Measurements from ENCODE around the gene PTPRH.

PTPRH gene

DNA sequence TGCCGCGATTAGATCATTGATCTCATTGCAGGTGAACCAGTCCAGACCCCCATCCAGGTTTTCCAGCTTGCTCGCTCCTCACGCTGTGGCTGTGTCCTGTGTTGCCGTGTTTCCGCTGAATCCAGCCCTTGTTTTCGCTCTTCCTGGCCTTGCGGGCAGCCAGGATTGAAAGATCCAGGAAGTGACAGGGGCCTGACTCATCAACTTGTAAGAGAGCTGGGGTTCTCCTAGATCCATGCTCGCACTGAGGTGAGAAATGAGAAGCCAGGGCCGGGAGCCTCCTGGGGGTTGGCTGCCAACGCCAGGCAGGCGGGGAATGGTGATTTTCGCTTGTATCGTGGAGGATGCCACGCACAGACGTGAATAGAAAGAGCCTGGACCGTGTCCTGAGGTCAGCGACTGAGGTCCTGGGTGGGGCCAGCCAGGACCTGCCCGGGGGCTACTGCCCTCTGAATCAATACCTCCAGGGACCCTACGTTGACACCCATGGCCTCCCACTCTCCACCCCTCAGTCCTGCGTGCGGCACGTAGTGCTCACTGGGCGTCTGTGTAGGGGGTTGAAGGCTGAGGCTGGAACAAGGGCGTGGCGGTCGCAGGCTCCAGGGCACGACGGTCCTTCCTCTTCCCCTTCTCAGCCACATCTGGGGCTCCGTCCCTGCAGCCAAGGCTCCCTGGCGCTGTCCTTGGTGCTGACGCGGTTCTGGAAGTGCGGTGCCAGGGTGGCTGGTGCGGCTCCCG is 7.3 kb upstream of the PTPRH start:
- H3K9ac ChIP-seq (ENCODE audit: low read length): peak overlapping the region; percentile 60
- H3K79me1 ChIP-seq (ENCODE audit: low read length): no peaks in the 10 kb centered on the region
- no peak overlapping the region for H4K8ac ChIP-seq (ENCODE audit: low read depth, low read length)
- H3K56ac ChIP-seq (ENCODE audit: low read length): peak overlapping the region; percentile 73
- peak overlapping the region; percentile 19 for H3K4me2 ChIP-seq (ENCODE audit: low read length)
- H3K27ac ChIP-seq (ENCODE audit: low read depth, low read length): no peak overlapping the region
- H2AK5ac ChIP-seq (ENCODE audit: low read length): no peak overlapping the region
- WGBS (ENCODE audit: extremely low coverage, insufficient coverage, low lambda C conversion rate): no CpG with 5 or more reads among the region's 36 CpGs
- H3K18ac ChIP-seq (ENCODE audit: low read length): no peak overlapping the region
- no peaks in the 10 kb centered on the region for H3K36me3 ChIP-seq (ENCODE audit: control insufficient read depth, insufficient read depth, low read length)
- peak overlapping the region; percentile 20 for H3K4me3 ChIP-seq (ENCODE audit: low read length)
- no peaks in the 10 kb centered on the region for H3K27me3 ChIP-seq (ENCODE audit: insufficient read depth, low read length, poor library complexity)
- H3K23ac ChIP-seq (ENCODE audit: low read length): no peak overlapping the region
- H3K79me2 ChIP-seq (ENCODE audit: control insufficient read depth, insufficient read depth, low read length): no peaks in the 10 kb centered on the region
- no peak overlapping the region for H4K5ac ChIP-seq (ENCODE audit: low read length)
- H3K4ac ChIP-seq (ENCODE audit: low read depth, low read length): no peak overlapping the region
- no peak overlapping the region for H2BK5ac ChIP-seq (ENCODE audit: low read length)
- no peak overlapping the region for H2BK120ac ChIP-seq (ENCODE audit: low read depth, low read length)
- H3K4me1 ChIP-seq (ENCODE audit: control insufficient read depth, low read depth, low read length): no peaks in the 10 kb centered on the region
- peak; percentile 99 for DNase-seq
- H2BK15ac ChIP-seq (replicated peaks; ENCODE audit: low read depth): no peak overlapping the region

DNA sequence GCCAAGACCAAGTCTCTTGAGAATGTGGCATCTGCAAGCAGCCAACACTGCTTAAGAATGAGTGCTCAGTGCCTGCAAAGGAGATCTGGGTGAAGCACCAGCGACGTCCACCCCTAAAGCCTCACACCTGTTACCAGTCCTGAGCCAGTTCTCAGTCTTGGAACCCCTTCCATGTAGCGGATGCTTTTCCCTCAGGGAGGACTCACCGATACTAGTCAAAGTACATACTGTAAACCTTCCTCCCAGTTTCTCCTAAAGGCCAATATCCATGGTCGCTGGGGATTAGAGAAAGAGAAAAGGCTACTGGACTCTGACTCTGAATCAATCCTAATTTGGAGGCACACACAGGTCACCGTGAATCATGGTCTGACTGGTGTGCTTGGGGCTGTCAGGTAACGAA is 4.2 kb upstream of the PTPRH start:
- no peaks in the 10 kb centered on the region for H3K27me3 ChIP-seq (ENCODE audit: insufficient read depth, low read length, poor library complexity)
- H2BK120ac ChIP-seq (ENCODE audit: low read depth, low read length): no peak overlapping the region
- no peak overlapping the region for H3K4me2 ChIP-seq (ENCODE audit: low read length)
- H3K4ac ChIP-seq (ENCODE audit: low read depth, low read length): no peak overlapping the region
- no peak overlapping the region for H3K9ac ChIP-seq (ENCODE audit: low read length)
- no peak overlapping the region for H4K5ac ChIP-seq (ENCODE audit: low read length)
- no peak overlapping the region for H3K27ac ChIP-seq (ENCODE audit: low read depth, low read length)
- no peak for DNase-seq
- H2BK15ac ChIP-seq (replicated peaks; ENCODE audit: low read depth): no peak overlapping the region
- no CpG with 5 or more reads among the region's 7 CpGs for WGBS (ENCODE audit: extremely low coverage, insufficient coverage, low lambda C conversion rate)
- H3K23ac ChIP-seq (ENCODE audit: low read length): no peak overlapping the region
- H3K4me1 ChIP-seq (ENCODE audit: control insufficient read depth, low read depth, low read length): no peaks in the 10 kb centered on the region
- no peak overlapping the region for H3K56ac ChIP-seq (ENCODE audit: low read length)
- no peak overlapping the region for H3K4me3 ChIP-seq (ENCODE audit: low read length)
- no peak overlapping the region for H4K8ac ChIP-seq (ENCODE audit: low read depth, low read length)
- no peaks in the 10 kb centered on the region for H3K36me3 ChIP-seq (ENCODE audit: control insufficient read depth, insufficient read depth, low read length)
- H2BK5ac ChIP-seq (ENCODE audit: low read length): no peak overlapping the region
- H3K79me2 ChIP-seq (ENCODE audit: control insufficient read depth, insufficient read depth, low read length): no peaks in the 10 kb centered on the region
- H3K79me1 ChIP-seq (ENCODE audit: low read length): no peaks in the 10 kb centered on the region
- no peak overlapping the region for H3K18ac ChIP-seq (ENCODE audit: low read length)
- no peak overlapping the region for H2AK5ac ChIP-seq (ENCODE audit: low read length)

DNA sequence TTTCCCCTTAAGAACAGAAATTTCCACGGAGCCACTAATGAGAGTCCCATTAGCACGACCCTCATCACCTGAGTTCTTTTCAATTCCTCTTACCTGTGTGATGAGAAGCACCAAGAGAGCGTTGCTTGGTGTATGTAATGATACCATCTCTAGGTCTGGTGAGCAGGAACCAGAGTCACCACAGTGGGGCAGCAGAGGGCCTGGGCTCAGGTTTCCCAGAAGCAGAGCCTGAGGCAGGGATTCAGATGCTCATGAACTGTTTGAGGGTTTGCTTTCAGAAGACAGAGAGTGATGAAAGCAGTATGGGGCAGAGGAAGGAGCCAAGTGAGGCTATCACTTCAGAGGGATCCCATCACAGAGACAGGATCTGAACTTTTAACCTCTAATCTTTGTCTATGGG is 3.1 kb upstream of the PTPRH start:
- H3K18ac ChIP-seq (ENCODE audit: low read length): no peak overlapping the region
- H3K79me1 ChIP-seq (ENCODE audit: low read length): no peaks in the 10 kb centered on the region
- H2BK5ac ChIP-seq (ENCODE audit: low read length): no peak overlapping the region
- no peaks in the 10 kb centered on the region for H3K4me1 ChIP-seq (ENCODE audit: control insufficient read depth, low read depth, low read length)
- no peak overlapping the region for H3K9ac ChIP-seq (ENCODE audit: low read length)
- H3K4me2 ChIP-seq (ENCODE audit: low read length): no peak overlapping the region
- no peak overlapping the region for H3K27ac ChIP-seq (ENCODE audit: low read depth, low read length)
- no peak overlapping the region for H4K5ac ChIP-seq (ENCODE audit: low read length)
- no peaks in the 10 kb centered on the region for H3K27me3 ChIP-seq (ENCODE audit: insufficient read depth, low read length, poor library complexity)
- no peaks in the 10 kb centered on the region for H3K36me3 ChIP-seq (ENCODE audit: control insufficient read depth, insufficient read depth, low read length)
- no CpG with 5 or more reads among the region's 3 CpGs for WGBS (ENCODE audit: extremely low coverage, insufficient coverage, low lambda C conversion rate)
- peak; percentile 19 for DNase-seq
- H2AK5ac ChIP-seq (ENCODE audit: low read length): no peak overlapping the region
- no peaks in the 10 kb centered on the region for H3K79me2 ChIP-seq (ENCODE audit: control insufficient read depth, insufficient read depth, low read length)
- no peak overlapping the region for H2BK120ac ChIP-seq (ENCODE audit: low read depth, low read length)
- H4K8ac ChIP-seq (ENCODE audit: low read depth, low read length): no peak overlapping the region
- no peak overlapping the region for H3K56ac ChIP-seq (ENCODE audit: low read length)
- H3K4me3 ChIP-seq (ENCODE audit: low read length): no peak overlapping the region
- H2BK15ac ChIP-seq (replicated peaks; ENCODE audit: low read depth): no peak overlapping the region
- no peak overlapping the region for H3K23ac ChIP-seq (ENCODE audit: low read length)
- H3K4ac ChIP-seq (ENCODE audit: low read depth, low read length): no peak overlapping the region

DNA sequence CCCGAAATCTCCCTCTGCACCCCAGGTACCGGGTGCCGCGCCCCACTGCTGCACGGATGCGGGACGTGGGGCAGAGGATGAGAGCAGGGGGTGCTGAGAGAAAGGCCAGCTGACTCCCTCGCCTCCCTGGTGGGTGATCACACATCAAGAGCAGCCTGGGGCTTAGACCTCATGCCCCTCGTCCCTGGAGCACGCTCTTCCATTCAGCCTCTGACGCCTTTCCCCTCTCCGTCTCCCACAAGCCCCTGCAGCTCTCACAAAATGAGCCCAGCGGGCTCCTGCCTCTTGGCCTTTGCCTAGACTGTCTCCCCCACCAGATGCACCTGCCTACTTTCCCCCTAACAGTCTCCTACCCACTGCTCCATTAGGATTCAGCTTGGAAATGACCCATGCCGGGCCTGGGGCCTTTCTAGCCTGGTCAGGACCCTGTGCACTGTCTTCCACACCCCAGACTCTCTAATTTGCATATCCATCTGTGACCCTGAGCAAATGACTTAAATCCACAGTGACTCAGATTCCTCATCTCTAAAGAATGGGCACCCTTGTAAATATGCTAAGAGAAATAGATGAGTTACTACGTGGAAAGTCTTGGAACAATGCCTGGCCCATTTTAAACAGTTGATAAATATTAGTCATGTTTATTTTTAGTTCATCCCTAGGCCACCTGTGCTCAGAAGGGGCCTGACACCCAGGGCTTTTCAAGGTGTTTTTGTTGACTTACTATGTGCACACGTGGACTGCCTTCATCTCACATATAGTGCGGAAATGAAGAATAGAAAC is 582 bp upstream of the PTPRH start:
- H3K79me1 ChIP-seq (ENCODE audit: low read length): no peaks in the 10 kb centered on the region
- no peak overlapping the region for H3K9ac ChIP-seq (ENCODE audit: low read length)
- no peak overlapping the region for H3K27ac ChIP-seq (ENCODE audit: low read depth, low read length)
- no peak for DNase-seq
- H3K4me3 ChIP-seq (ENCODE audit: low read length): no peak overlapping the region
- H3K27me3 ChIP-seq (ENCODE audit: insufficient read depth, low read length, poor library complexity): no peaks in the 10 kb centered on the region
- no peak overlapping the region for H4K5ac ChIP-seq (ENCODE audit: low read length)
- H3K36me3 ChIP-seq (ENCODE audit: control insufficient read depth, insufficient read depth, low read length): no peaks in the 10 kb centered on the region
- H2BK15ac ChIP-seq (replicated peaks; ENCODE audit: low read depth): no peak overlapping the region
- H3K23ac ChIP-seq (ENCODE audit: low read length): no peak overlapping the region
- H2BK5ac ChIP-seq (ENCODE audit: low read length): no peak overlapping the region
- WGBS (ENCODE audit: extremely low coverage, insufficient coverage, low lambda C conversion rate): no CpG with 5 or more reads among the region's 17 CpGs
- no peak overlapping the region for H4K8ac ChIP-seq (ENCODE audit: low read depth, low read length)
- no peak overlapping the region for H2AK5ac ChIP-seq (ENCODE audit: low read length)
- H2BK120ac ChIP-seq (ENCODE audit: low read depth, low read length): no peak overlapping the region
- no peaks in the 10 kb centered on the region for H3K4me1 ChIP-seq (ENCODE audit: control insufficient read depth, low read depth, low read length)
- H3K4ac ChIP-seq (ENCODE audit: low read depth, low read length): no peak overlapping the region
- H3K4me2 ChIP-seq (ENCODE audit: low read length): no peak overlapping the region
- H3K56ac ChIP-seq (ENCODE audit: low read length): no peak overlapping the region
- no peak overlapping the region for H3K18ac ChIP-seq (ENCODE audit: low read length)
- H3K79me2 ChIP-seq (ENCODE audit: control insufficient read depth, insufficient read depth, low read length): no peaks in the 10 kb centered on the region

DNA sequence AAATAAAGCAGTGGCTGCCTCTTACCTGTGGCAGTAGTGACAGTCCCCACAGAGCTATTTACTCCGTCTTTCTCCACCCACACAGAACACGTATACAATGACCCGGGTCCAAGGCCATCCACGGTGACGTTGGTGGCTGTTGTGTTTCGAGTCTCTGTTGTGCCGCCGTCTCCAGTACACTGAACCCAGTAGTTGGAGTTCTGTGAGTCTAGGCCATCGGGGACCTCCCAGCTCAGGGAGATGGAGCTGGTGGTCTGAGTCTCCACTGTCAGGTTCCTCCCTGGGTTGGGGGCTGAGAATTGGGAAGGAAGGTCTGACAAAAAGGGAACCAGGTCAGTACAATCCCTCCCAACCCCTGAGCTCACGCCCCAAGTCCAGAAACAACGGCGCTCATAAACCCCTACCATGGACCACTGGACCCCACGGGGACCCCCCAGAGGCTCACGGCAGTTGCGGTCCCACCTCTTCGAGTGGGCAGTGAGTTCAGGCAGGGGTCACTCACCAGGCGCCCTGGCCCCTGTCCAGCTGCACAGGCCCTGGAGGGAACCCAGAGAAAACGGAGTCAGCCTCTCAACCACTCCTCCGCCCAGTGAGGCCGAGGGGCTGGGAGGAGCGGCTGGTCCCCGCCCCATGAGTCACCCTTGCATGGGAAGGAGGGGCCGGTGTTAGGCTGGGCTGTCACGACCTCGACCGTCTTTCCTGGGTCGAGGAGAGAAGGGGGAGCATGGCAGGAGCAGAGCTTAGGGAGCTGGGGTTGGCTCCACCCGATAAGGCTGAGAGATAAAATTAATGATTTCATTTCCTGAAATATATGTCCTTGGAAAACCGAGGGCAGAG is 2.4 kb downstream of the PTPRH start:
- no peak overlapping the region for H2BK15ac ChIP-seq (replicated peaks; ENCODE audit: low read depth)
- no peak overlapping the region for H2BK120ac ChIP-seq (ENCODE audit: low read depth, low read length)
- no peak overlapping the region for H4K8ac ChIP-seq (ENCODE audit: low read depth, low read length)
- H3K27me3 ChIP-seq (ENCODE audit: insufficient read depth, low read length, poor library complexity): no peaks in the 10 kb centered on the region
- no peaks in the 10 kb centered on the region for H3K79me1 ChIP-seq (ENCODE audit: low read length)
- no peak overlapping the region for H2AK5ac ChIP-seq (ENCODE audit: low read length)
- H2BK5ac ChIP-seq (ENCODE audit: low read length): no peak overlapping the region
- H3K4me3 ChIP-seq (ENCODE audit: low read length): no peak overlapping the region
- no peak overlapping the region for H3K9ac ChIP-seq (ENCODE audit: low read length)
- H3K56ac ChIP-seq (ENCODE audit: low read length): no peak overlapping the region
- no peak overlapping the region for H3K23ac ChIP-seq (ENCODE audit: low read length)
- H3K18ac ChIP-seq (ENCODE audit: low read length): no peak overlapping the region
- no peak overlapping the region for H4K5ac ChIP-seq (ENCODE audit: low read length)
- H3K4me1 ChIP-seq (ENCODE audit: control insufficient read depth, low read depth, low read length): no peaks in the 10 kb centered on the region
- H3K4me2 ChIP-seq (ENCODE audit: low read length): no peak overlapping the region
- no peak overlapping the region for H3K27ac ChIP-seq (ENCODE audit: low read depth, low read length)
- no peak overlapping the region for H3K4ac ChIP-seq (ENCODE audit: low read depth, low read length)
- WGBS (ENCODE audit: extremely low coverage, insufficient coverage, low lambda C conversion rate): no CpG with 5 or more reads among the region's 29 CpGs
- DNase-seq: peak; percentile 80
- H3K36me3 ChIP-seq (ENCODE audit: control insufficient read depth, insufficient read depth, low read length): no peaks in the 10 kb centered on the region
- no peaks in the 10 kb centered on the region for H3K79me2 ChIP-seq (ENCODE audit: control insufficient read depth, insufficient read depth, low read length)
